Activated T-cell treated with anti-CD3 and anti-CD28 coated beads, Interleukin-2, amount 50 U/mL, for 72 hours (primary cell): Measurements from ENCODE around the gene ZCCHC7. TPM values are rescaled to one million over a fixed set of nuclear protein-coding genes. Genes with fewer than 3 reads are reported as not detected.

Experiments used
- ATAC-seq, 2 donors: fragments of 150-1000 bp; cut with Tn5 transposase; replicated peaks in 1 of 2; 2 replicates each; pipeline ENCODE4 v1.10.0; 2021; ENCODE audit warnings: moderate library complexity in 2 of 2, mild to moderate bottlenecking in 1 of 2
- DNase-seq, 2 donors: peaks; one replicate each; pipeline ENCODE4 v3.0.0; 2021 to 2022; ENCODE audit warnings: mixed read lengths in 1 of 2
- H3K27ac Mint-ChIP-seq: one replicate; pipeline ENCODE4 v1.8.0; 2022; ENCODE audit warnings: mild to moderate bottlenecking, moderate library complexity, mixed read lengths
- H3K27me3 Mint-ChIP-seq: one replicate; pipeline ENCODE4 v1.8.0; 2022; ENCODE audit warnings: low read depth, mixed read lengths
- H3K36me3 Mint-ChIP-seq, 2 donors: one replicate each; pipeline ENCODE4 v1.8.0; 2022; ENCODE audit warnings: mixed read lengths in 2 of 2, mild to moderate bottlenecking in 1 of 2; ENCODE audit not compliant: insufficient read depth in 2 of 2
- H3K4me1 Mint-ChIP-seq: one replicate; pipeline ENCODE4 v1.8.0; 2022; ENCODE audit warnings: low read depth, mixed read lengths
- H3K4me3 Mint-ChIP-seq, 2 donors: one replicate each; pipeline ENCODE4 v1.8.0; 2022; ENCODE audit warnings: mild to moderate bottlenecking in 2 of 2, mixed read lengths in 2 of 2, moderate library complexity in 2 of 2
- H3K9me3 Mint-ChIP-seq, 2 donors: one replicate each; pipeline ENCODE4 v1.8.0; 2022; ENCODE audit warnings: mixed read lengths in 2 of 2
- total RNA-seq, 2 donors: library from RNA; stranded (reverse); gene quantifications; one replicate each; pipeline ENCODE4 v1.2.3, GENCODE V29; 2022

Gene ZCCHC7
- total RNA-seq, 2 donors from 2014 or later: 47.2 to 47.4 TPM

DNA sequence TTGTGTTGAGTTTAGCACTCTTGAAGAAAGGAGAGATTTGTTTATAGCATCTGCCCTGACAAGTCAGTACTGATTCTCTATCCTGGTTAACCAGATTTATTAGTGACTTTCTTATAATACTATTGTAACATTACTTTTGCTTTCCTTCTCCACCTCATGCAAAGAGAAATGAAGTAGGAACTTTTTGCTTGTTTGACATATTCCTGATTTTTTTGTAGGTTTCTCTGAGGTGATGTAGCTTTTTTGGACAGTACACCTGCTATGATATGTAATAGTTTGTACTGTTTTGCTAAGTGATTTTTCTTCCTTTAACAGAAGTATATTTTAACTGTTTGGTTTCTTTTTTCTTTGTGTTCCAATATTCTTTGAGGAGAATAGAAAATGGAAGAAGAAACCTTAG, 117.7 kb downstream of the ZCCHC7 start:
- H3K9me3 Mint-ChIP-seq: peaks cover 0 to 3% of the 10 kb centered on the region in 2 donors
- ATAC-seq (no peak), DNase-seq (no peak)
- H3K36me3 Mint-ChIP-seq: peaks cover 4 to 9% of the 10 kb centered on the region in 2 donors
- H3K27ac Mint-ChIP-seq: no peak overlapping the region
- H3K4me3 Mint-ChIP-seq: no peak overlapping the region
- H3K27me3 Mint-ChIP-seq: no peaks in the 10 kb centered on the region
- H3K4me1 Mint-ChIP-seq: peaks cover 14% of the 10 kb centered on the region

- Mint-ChIP-seq H3K4me3 (no peak overlapping the region), H3K4me1 (peaks cover 14% of the 10 kb centered on the region), H3K27me3 (no peaks in the 10 kb centered on the region), H3K27ac (no peak overlapping the region), H3K9me3 (peaks cover 0 to 1% of the 10 kb centered on the region in 2 donors), H3K36me3 (peaks cover 0 to 3% of the 10 kb centered on the region in 2 donors)
- DNase-seq: no peak
- ATAC-seq: no peak
These were observed 119.0 kb downstream of the ZCCHC7 start for GRCh38 chr9:37239224-37239859.

- Mint-ChIP-seq H3K9me3 (peaks cover 0 to 1% of the 10 kb centered on the region in 2 donors), H3K27me3 (no peaks in the 10 kb centered on the region), H3K36me3 (peaks cover 0 to 3% of the 10 kb centered on the region in 2 donors), H3K27ac (no peak overlapping the region), H3K4me1 (peaks cover 14% of the 10 kb centered on the region), H3K4me3 (no peak overlapping the region)
- ATAC-seq: no peak
- DNase-seq: no peak
These were observed 119.5 kb downstream of the ZCCHC7 start for GRCh38 chr9:37239921-37240320.

DNA sequence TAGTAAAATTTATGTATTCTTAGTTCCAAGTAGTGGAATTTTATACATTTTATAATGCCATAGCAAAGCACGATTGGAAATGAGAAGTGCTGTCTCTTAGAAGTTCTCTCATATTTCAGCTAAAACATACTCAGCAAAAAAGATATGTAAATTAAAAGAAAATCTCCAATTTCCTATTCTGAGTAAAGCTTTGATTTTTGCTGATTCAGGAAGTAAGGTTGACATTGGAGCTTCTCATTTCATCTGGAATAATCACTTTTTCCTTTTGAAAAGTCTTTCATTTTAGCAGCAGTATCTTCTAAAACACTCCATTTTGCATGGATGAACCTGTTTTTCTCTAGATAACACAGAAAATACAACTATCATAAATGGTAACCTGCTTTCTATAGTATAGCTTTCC, 121.0 kb downstream of the ZCCHC7 start:
- H3K36me3 Mint-ChIP-seq: no peaks in the 10 kb centered on the region
- H3K4me1 Mint-ChIP-seq: peaks cover 14% of the 10 kb centered on the region
- no peaks in the 10 kb centered on the region for H3K27me3 Mint-ChIP-seq
- ATAC-seq: no peak
- DNase-seq: no peak
- H3K27ac Mint-ChIP-seq: no peak overlapping the region
- H3K9me3 Mint-ChIP-seq: no peaks in the 10 kb centered on the region
- H3K4me3 Mint-ChIP-seq: no peak overlapping the region

DNA sequence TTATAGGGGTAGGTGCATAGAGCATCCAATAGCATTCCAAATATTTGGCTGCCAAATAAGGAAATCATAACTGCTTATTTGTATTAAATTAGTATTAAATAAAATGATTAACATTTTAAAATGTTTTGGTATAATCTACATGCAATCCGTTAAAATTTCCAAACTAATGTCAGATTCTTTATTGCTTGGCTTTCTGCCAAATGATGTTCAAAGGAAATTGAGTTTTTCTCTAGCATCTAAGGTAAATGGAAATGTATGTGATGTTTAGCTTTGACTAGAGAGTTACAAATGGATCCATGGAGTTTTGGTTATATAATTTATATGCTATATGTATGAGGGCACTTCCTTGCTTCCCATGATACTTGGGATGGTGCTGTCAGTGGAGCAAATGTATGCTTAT, 121.7 kb downstream of the ZCCHC7 start:
- ATAC-seq (no peak), DNase-seq (no peak)
- H3K4me3 Mint-ChIP-seq: no peak overlapping the region
- H3K27me3 Mint-ChIP-seq: no peaks in the 10 kb centered on the region
- H3K27ac Mint-ChIP-seq: no peak overlapping the region
- no peaks in the 10 kb centered on the region for H3K9me3 Mint-ChIP-seq
- no peaks in the 10 kb centered on the region for H3K36me3 Mint-ChIP-seq
- peaks cover 14% of the 10 kb centered on the region for H3K4me1 Mint-ChIP-seq

GRCh38 chr9:37243588-37244345, 123.4 kb downstream of the ZCCHC7 start:
- ATAC-seq: no peak
- Mint-ChIP-seq H3K27me3 (no peaks in the 10 kb centered on the region), H3K9me3 (no peaks in the 10 kb centered on the region), H3K36me3 (no peaks in the 10 kb centered on the region), H3K4me3 (no peak overlapping the region), H3K4me1 (peaks cover 8% of the 10 kb centered on the region), H3K27ac (peak overlapping the region; percentile 42)
- no peak for DNase-seq

GRCh38 chr9:37246826-37247225, 126.5 kb downstream of the ZCCHC7 start:
- no peak for DNase-seq
- Mint-ChIP-seq H3K4me3 (no peak overlapping the region), H3K9me3 (no peaks in the 10 kb centered on the region), H3K27ac (no peak overlapping the region), H3K4me1 (peaks cover under 1% of the 10 kb centered on the region), H3K36me3 (peaks cover 5 to 8% of the 10 kb centered on the region in 2 donors), H3K27me3 (no peaks in the 10 kb centered on the region)
- ATAC-seq: no peak

DNA sequence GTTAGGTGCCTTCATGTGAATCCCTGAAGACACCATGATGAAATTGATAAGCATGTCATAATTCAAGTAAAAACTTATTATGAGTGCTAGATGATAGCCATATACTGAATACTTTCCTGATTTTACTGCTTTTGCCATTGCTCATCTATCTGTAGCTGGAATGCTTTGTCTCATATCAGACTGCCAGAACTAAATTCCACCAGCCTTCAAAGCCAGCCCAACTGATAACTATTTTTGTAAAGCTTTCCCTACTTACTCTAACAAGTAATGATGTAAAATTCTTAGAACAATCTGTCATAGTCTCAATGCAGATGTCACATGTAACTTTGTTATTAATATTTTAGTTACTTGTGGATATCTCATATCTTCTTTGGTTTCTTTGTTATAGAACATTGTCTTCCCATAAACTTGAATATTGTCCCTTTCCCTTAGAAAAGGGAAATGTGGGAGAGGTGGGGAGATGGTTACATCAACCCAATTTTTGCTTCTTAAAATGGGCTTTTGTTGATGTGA, 128.3 kb downstream of the ZCCHC7 start:
- H3K9me3 Mint-ChIP-seq: no peaks in the 10 kb centered on the region
- H3K27ac Mint-ChIP-seq: no peak overlapping the region
- no peak overlapping the region for H3K4me3 Mint-ChIP-seq
- DNase-seq (no peak), ATAC-seq (no peak)
- H3K36me3 Mint-ChIP-seq: peaks cover 5 to 14% of the 10 kb centered on the region in 2 donors
- no peaks in the 10 kb centered on the region for H3K27me3 Mint-ChIP-seq
- H3K4me1 Mint-ChIP-seq: peaks cover 4% of the 10 kb centered on the region

GRCh38 chr9:37251452-37251851, 131.1 kb downstream of the ZCCHC7 start:
- DNase-seq (no peak), ATAC-seq (no peak)
- no peaks in the 10 kb centered on the region for H3K9me3 Mint-ChIP-seq
- no peak overlapping the region for H3K4me3 Mint-ChIP-seq
- H3K27ac Mint-ChIP-seq: no peak overlapping the region
- peaks cover 7 to 20% of the 10 kb centered on the region in 2 donors for H3K36me3 Mint-ChIP-seq
- peaks cover 4% of the 10 kb centered on the region for H3K4me1 Mint-ChIP-seq
- no peaks in the 10 kb centered on the region for H3K27me3 Mint-ChIP-seq

DNA sequence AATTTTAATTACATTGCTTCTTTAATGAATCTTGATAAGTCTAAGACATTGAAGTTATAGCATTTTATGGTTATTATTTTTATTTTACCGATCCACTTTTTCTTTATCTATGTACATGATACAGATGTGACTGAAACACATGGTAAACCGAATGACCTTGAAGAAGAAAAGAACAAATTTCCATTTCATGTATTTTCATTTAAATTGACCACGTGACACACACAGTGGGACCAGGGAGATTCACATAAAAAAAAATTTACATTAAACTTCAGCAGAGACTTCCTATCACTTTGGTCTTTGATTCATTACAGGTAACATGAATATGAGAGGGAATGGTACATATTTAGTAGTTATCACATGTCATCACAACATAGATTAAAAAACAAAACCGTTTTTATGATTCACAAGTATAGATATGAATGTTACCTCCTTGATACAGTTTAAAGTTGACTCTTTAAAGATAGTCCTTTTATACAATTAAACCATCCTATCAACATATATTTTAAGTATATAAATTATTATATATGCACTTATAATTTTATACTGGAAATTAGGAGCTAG, 133.1 kb downstream of the ZCCHC7 start:
- ATAC-seq (peak; percentile 31 to 43), DNase-seq (no peak)
- H3K4me1 Mint-ChIP-seq: peaks cover 4% of the 10 kb centered on the region
- H3K9me3 Mint-ChIP-seq: no peaks in the 10 kb centered on the region
- no peaks in the 10 kb centered on the region for H3K27me3 Mint-ChIP-seq
- H3K36me3 Mint-ChIP-seq: peaks cover 7 to 20% of the 10 kb centered on the region in 2 donors
- H3K27ac Mint-ChIP-seq: no peak overlapping the region
- no peak overlapping the region for H3K4me3 Mint-ChIP-seq

DNA sequence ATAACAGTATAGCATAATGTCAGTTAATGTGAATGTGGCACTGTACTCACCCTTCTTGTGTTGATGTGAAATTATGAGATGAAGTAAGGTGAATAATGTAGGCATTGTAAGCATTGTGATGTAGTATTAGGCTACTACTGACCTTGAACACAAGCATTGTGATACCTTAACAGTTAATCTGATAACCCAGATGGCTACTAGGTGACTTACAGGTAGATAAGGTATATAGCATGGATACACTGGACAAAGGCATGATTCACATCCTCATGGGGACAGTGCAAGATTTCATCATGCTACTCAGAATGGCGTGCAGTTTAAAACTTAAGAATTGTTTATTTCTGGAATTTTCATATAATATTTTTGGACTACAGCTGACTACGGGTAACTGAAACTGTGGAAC, 134.8 kb downstream of the ZCCHC7 start:
- Mint-ChIP-seq H3K27ac (no peak overlapping the region), H3K4me1 (peaks cover 4% of the 10 kb centered on the region), H3K36me3 (peaks cover 1 to 16% of the 10 kb centered on the region in 2 donors), H3K27me3 (no peaks in the 10 kb centered on the region), H3K9me3 (no peaks in the 10 kb centered on the region), H3K4me3 (no peak overlapping the region)
- DNase-seq (no peak), ATAC-seq (no peak)

- H3K4me3 Mint-ChIP-seq: no peak overlapping the region
- H3K27ac Mint-ChIP-seq: peak overlapping the region; percentile 42
- H3K27me3 Mint-ChIP-seq: no peaks in the 10 kb centered on the region
- H3K9me3 Mint-ChIP-seq: no peaks in the 10 kb centered on the region
- ATAC-seq (no peak), DNase-seq (no peak)
- peaks cover 1 to 16% of the 10 kb centered on the region in 2 donors for H3K36me3 Mint-ChIP-seq
- peaks cover 4% of the 10 kb centered on the region for H3K4me1 Mint-ChIP-seq
These were observed 135.8 kb downstream of the ZCCHC7 start for GRCh38 chr9:37255944-37256862.
